ENCODE measurements around the gene DOCK4. TPM values are rescaled to one million over a fixed set of nuclear protein-coding genes. Genes with fewer than 3 reads are reported as not detected.

DOCK4 gene
- total and polyA plus RNA-seq, 4 donors: 7.2 to 48.9 (median 12.8) TPM

GRCh38 chr7:112140600-112140999, 65.6 kb downstream of the DOCK4 start:
- 90% methylated on average over 3 of the region's 3 CpGs for WGBS
- no peak for TF ChIP-seq RAD21 (IDR thresholded peaks at IDR 0.05)
- TF ChIP-seq TAF1 (conservative IDR thresholded peaks at IDR 0.05): no peak
- no peak for TF ChIP-seq NR2F2 (IDR thresholded peaks at IDR 0.05)
- no peak for TF ChIP-seq MAX (IDR thresholded peaks at IDR 0.05)
- no peak for TF ChIP-seq YY1 (IDR thresholded peaks at IDR 0.05)
- no peak for TF ChIP-seq ZBTB33 (IDR thresholded peaks at IDR 0.05)
- no peak for TF ChIP-seq ATF3 (IDR thresholded peaks at IDR 0.05)
- no peak for TF ChIP-seq FOXA2 (IDR thresholded peaks at IDR 0.05)
- no peak for TF ChIP-seq JUND (IDR thresholded peaks at IDR 0.05)
- TF ChIP-seq REST (IDR thresholded peaks at IDR 0.05): no peak
- no peak for TF ChIP-seq HNF4A (conservative IDR thresholded peaks at IDR 0.05)
- no peak for TF ChIP-seq HNF4G (IDR thresholded peaks at IDR 0.05)
- no peak for TF ChIP-seq GABPA (IDR thresholded peaks at IDR 0.05 in 1 of 2, conservative IDR thresholded peaks at IDR 0.05 in 1 of 2)
- TF ChIP-seq EGR1 (IDR thresholded peaks at IDR 0.05; ENCODE audit: low read depth in 2 of 2): no peak
- TF ChIP-seq FOXA1 (IDR thresholded peaks at IDR 0.05): no peak
- no peak for TF ChIP-seq CTCF (IDR thresholded peaks at IDR 0.05; ENCODE audit: low read depth, low read length, missing input control)
- TF ChIP-seq SP1 (IDR thresholded peaks at IDR 0.05): no peak
- TF ChIP-seq RXRA (IDR thresholded peaks at IDR 0.05): no peak
- H3K9ac ChIP-seq (ENCODE audit: low read depth in 1 of 2, low read length in 2 of 2): no peak overlapping the region
- no peak for DNase-seq (ENCODE audit: low spot score)
- no peak overlapping the region for H3K4me3 ChIP-seq (ENCODE audit: low read depth in 1 of 3, low read length in 3 of 3)
- peaks cover 12 to 34% (median 24%) of the 10 kb centered on the region in 4 donors for H3K4me1 ChIP-seq (ENCODE audit: control insufficient read depth in 4 of 4, insufficient read depth in 4 of 4, low read length in 3 of 4)
- H3K9me3 ChIP-seq (ENCODE audit: control insufficient read depth in 4 of 4, low read length in 3 of 4): no peaks in the 10 kb centered on the region
- H3K27me3 ChIP-seq (ENCODE audit: control insufficient read depth in 4 of 4, insufficient read depth in 4 of 4, low read length in 3 of 4): no peaks in the 10 kb centered on the region
- H3K36me3 ChIP-seq (ENCODE audit: control insufficient read depth in 4 of 4, insufficient read depth in 3 of 4, low read depth in 1 of 4, low read length in 3 of 4): no peaks in the 10 kb centered on the region
- no peak overlapping the region for H3K27ac ChIP-seq (ENCODE audit: low read depth in 1 of 2, low read length in 2 of 2)

Data from liver (tissue), 9 donors.